ENCODE data around the gene LAPTM5. TPM values are rescaled to one million over a fixed set of nuclear protein-coding genes. Genes with fewer than 3 reads are reported as not detected.

Gene LAPTM5
- total and polyA plus RNA-seq, 2 of the 8 experiments (the other 6 are each of a cell fraction or from before 2014, with no cell fraction given): 0.37 to 1.4 TPM

- H2AFZ ChIP-seq (ENCODE audit: low read length): peak overlapping the region; percentile 87; the same call in 1 of the 2 replicates
- peak overlapping the region; percentile 19 to 58 (median 34); a peak in 7 of 8 replicates for H3K4me3 ChIP-seq (ENCODE audit: extremely low read depth in 1 of 4, insufficient read depth in 2 of 4, low read depth in 3 of 4, low read length in 4 of 4)
- TF ChIP-seq JUND (IDR thresholded peaks at IDR 0.05; ENCODE audit: low read length) (0 out of 2 replicates have a peak, but pooled peaks have one; percentile 9), RXRA (IDR thresholded peaks at IDR 0.05; ENCODE audit: insufficient read depth, low read depth, low read length) (no peak), E2F6 (IDR thresholded peaks at IDR 0.05) (peak; percentile 62), BRCA1 (IDR thresholded peaks at IDR 0.05; ENCODE audit: low read depth, low read length) (no peak), USF2 (IDR thresholded peaks at IDR 0.05; ENCODE audit: low read length) (peak; percentile 72), GTF2F1 (IDR thresholded peaks at IDR 0.05; ENCODE audit: borderline replicate concordance, low read depth, low read length) (no peak), ATF3 (IDR thresholded peaks at IDR 0.05; ENCODE audit: insufficient read depth, low read depth, low read length) (no peak)
Measured at GRCh38 chr1:30684881-30685795, 72.4 kb downstream of the LAPTM5 start.

More at GRCh38 chr1:30684881-30685795, 72.4 kb downstream of the LAPTM5 start:
- peak overlapping the region; percentile 69; the same call in 1 of the 2 replicates for H3K27ac ChIP-seq (ENCODE audit: low read depth, low read length)
- peak overlapping the region; percentile 90; the same call in 1 of the 2 replicates for H2BK12ac ChIP-seq (ENCODE audit: low read depth, low read length)
- H3K14ac ChIP-seq (ENCODE audit: insufficient read length): no peak overlapping the region
- H4K91ac ChIP-seq (replicated peaks; ENCODE audit: insufficient read length, low read length): peak overlapping the region; percentile 83
- H3K27me3 ChIP-seq (replicated peaks in 1 of 4; ENCODE audit: control insufficient read depth in 3 of 4, extremely low read depth in 1 of 4, insufficient read depth in 3 of 4, low read length in 3 of 4): peaks cover 0 to 4% (median 3%) of the 10 kb centered on the region in 4 experiments; a peak in 3 of 7 replicates
- H2AK5ac ChIP-seq (ENCODE audit: low read depth, low read length): no peak overlapping the region
- peak overlapping the region; percentile 85; the same call in 1 of the 2 replicates for H2BK5ac ChIP-seq (ENCODE audit: low read depth, low read length)
- peak; percentile 90 to 97 for DNase-seq (ENCODE audit: low read depth in 1 of 2, low spot score in 2 of 2)
- no peaks in the 10 kb centered on the region for H3K36me3 ChIP-seq (ENCODE audit: control insufficient read depth in 2 of 4, insufficient read depth in 4 of 4, low read length in 3 of 4)
- H4K20me1 ChIP-seq (replicated peaks in 1 of 2; ENCODE audit: control insufficient read depth in 1 of 2, insufficient read depth in 2 of 2, low read length in 2 of 2): no peaks in the 10 kb centered on the region
- no peak overlapping the region for H2BK120ac ChIP-seq (replicated peaks; ENCODE audit: low read depth, low read length)
- peaks cover 4% of the 10 kb centered on the region; the same call in 1 of the 2 replicates for H3K23me2 ChIP-seq (ENCODE audit: low read depth, low read length)
- no peak overlapping the region for H3K56ac ChIP-seq (replicated peaks; ENCODE audit: insufficient read length, low read depth, low read length)
- peak overlapping the region; percentile 76 for H4K5ac ChIP-seq (ENCODE audit: insufficient read length, low read depth, low read length)
- H3K79me1 ChIP-seq (ENCODE audit: low read depth, low read length): no peaks in the 10 kb centered on the region
- peaks cover 0 to 14% (median 7%) of the 10 kb centered on the region in 4 experiments; a peak in 6 of 7 replicates for H3K4me1 ChIP-seq (replicated peaks in 1 of 4; ENCODE audit: control insufficient read depth in 3 of 4, insufficient read depth in 4 of 4, low read length in 3 of 4)
- H3K9me3 ChIP-seq (ENCODE audit: insufficient read depth in 2 of 2, low read depth in 1 of 2, low read length in 1 of 2): peaks cover 3 to 5% of the 10 kb centered on the region in 2 experiments; a peak in 2 of 4 replicates
- ChIA-PET POLR2A (ENCODE audit: partially characterized antibody) (interaction anchor here (0.8 to 1.3 kb wide), 2 partner anchors 9 to 15 kb away, joined by 3 read pairs; no protein-coding TSS in a partner anchor), CTCF (ENCODE audit: partially characterized antibody) (interaction anchor here (0.6 to 2.9 kb wide), 24 partner anchors 9 to 1321 kb away, joined by 3 to 8 read pairs (median 3); no protein-coding TSS in a partner anchor)
- no peak for FAIRE-seq
- H4K8ac ChIP-seq (ENCODE audit: extremely low read depth, insufficient read depth, low read length): no peak overlapping the region
- peak overlapping the region in 2 of 4 experiments; percentile 42 to 45; a peak in 3 of 7 replicates for H3K9ac ChIP-seq (replicated peaks in 1 of 4; ENCODE audit: extremely low read depth in 1 of 4, low read depth in 3 of 4, low read length in 3 of 4)
- peak overlapping the region; percentile 60 to 89 for H3K4me2 ChIP-seq (ENCODE audit: insufficient read depth in 1 of 2, low read depth in 2 of 2, low read length in 2 of 2)
- no peak overlapping the region for H2BK20ac ChIP-seq (ENCODE audit: low read length)
- peak overlapping the region; percentile 96 for H3K18ac ChIP-seq (ENCODE audit: extremely low read depth, low read length)
- no peak overlapping the region for H3K4ac ChIP-seq (replicated peaks; ENCODE audit: insufficient read length, low read depth, low read length)
- whole genome bisulfite sequencing, 2 experiments (ENCODE audit: extremely low coverage in 1 of 2, insufficient coverage in 1 of 2, insufficient read length in 1 of 2, insufficient replicate concordance in 2 of 2, low coverage in 1 of 2, low lambda C conversion rate in 2 of 2, missing lambda C conversion rate in 1 of 2): 8% methylated on average over 32 of the region's 56 CpGs; no CpG with 5 or more reads in 1 of the 2 experiments
- no peaks in the 10 kb centered on the region for H3K79me2 ChIP-seq (ENCODE audit: control insufficient read depth in 1 of 2, insufficient read depth in 2 of 2, low read length in 2 of 2)
- H3K23ac ChIP-seq (ENCODE audit: insufficient read length): no peak overlapping the region
- peak overlapping the region; percentile 97 for H2BK15ac ChIP-seq (ENCODE audit: low read length)
